WTC11 (cell line): ENCODE results near the gene APOA4.

Experiments used
- FOXK1 ChIP-seq: sonication (generic); formaldehyde crosslinking; IDR thresholded peaks from 2 replicates; pipeline ENCODE4 v1.8.0; 2022; ENCODE audit warnings: mild to moderate bottlenecking, moderate library complexity, missing genetic modification reagents
- MAX ChIP-seq: sonication (generic); formaldehyde crosslinking; IDR thresholded peaks from 2 replicates; pipeline ENCODE4 v1.8.0; 2022; ENCODE audit warnings: mild to moderate bottlenecking, missing genetic modification reagents
- USF1 ChIP-seq: sonication (generic); formaldehyde crosslinking; IDR thresholded peaks from 2 replicates; pipeline ENCODE4 v1.8.0; 2022; ENCODE audit warnings: mild to moderate bottlenecking, missing genetic modification reagents
- ZNF263 ChIP-seq: sonication (generic); formaldehyde crosslinking; IDR thresholded peaks from 2 replicates; pipeline ENCODE4 v1.8.1; 2022; ENCODE audit warnings: low read depth, mild to moderate bottlenecking, moderate library complexity, missing genetic modification reagents
- TF ChIP-seq, protein P1 (sequence below): fragments of 200-600 bp; IDR thresholded peaks from 2 replicates; pipeline ENCODE4 v1.8.0; 2022; ENCODE audit warnings: antibody characterized with exemption
- TF ChIP-seq, protein P2 (sequence below): sonication (generic); formaldehyde crosslinking; IDR thresholded peaks from 2 replicates; pipeline ENCODE4 v1.8.1; 2023; ENCODE audit warnings: mild to moderate bottlenecking, missing genetic modification reagents, moderate library complexity
- TF ChIP-seq, protein P3 (sequence below): sonication (generic); formaldehyde crosslinking; conservative IDR thresholded peaks from 2 replicates; pipeline ENCODE4 v1.8.1; 2023; ENCODE audit warnings: mild to moderate bottlenecking, low read depth, missing genetic modification reagents, moderate library complexity

GRCh38 chr11:116849060-116849459, 26.0 kb upstream of the APOA4 start:
- TF ChIP-seq, protein P1, sequence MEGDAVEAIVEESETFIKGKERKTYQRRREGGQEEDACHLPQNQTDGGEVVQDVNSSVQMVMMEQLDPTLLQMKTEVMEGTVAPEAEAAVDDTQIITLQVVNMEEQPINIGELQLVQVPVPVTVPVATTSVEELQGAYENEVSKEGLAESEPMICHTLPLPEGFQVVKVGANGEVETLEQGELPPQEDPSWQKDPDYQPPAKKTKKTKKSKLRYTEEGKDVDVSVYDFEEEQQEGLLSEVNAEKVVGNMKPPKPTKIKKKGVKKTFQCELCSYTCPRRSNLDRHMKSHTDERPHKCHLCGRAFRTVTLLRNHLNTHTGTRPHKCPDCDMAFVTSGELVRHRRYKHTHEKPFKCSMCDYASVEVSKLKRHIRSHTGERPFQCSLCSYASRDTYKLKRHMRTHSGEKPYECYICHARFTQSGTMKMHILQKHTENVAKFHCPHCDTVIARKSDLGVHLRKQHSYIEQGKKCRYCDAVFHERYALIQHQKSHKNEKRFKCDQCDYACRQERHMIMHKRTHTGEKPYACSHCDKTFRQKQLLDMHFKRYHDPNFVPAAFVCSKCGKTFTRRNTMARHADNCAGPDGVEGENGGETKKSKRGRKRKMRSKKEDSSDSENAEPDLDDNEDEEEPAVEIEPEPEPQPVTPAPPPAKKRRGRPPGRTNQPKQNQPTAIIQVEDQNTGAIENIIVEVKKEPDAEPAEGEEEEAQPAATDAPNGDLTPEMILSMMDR: no peak
- TF ChIP-seq MAX (CRISPR knock-in tag) (no peak), FOXK1 (CRISPR knock-in tag) (no peak), ZNF263 (CRISPR knock-in tag) (no peak), USF1 (CRISPR knock-in tag) (no peak)
- TF ChIP-seq, protein P2, sequence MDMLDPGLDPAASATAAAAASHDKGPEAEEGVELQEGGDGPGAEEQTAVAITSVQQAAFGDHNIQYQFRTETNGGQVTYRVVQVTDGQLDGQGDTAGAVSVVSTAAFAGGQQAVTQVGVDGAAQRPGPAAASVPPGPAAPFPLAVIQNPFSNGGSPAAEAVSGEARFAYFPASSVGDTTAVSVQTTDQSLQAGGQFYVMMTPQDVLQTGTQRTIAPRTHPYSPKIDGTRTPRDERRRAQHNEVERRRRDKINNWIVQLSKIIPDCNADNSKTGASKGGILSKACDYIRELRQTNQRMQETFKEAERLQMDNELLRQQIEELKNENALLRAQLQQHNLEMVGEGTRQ (CRISPR knock-in tag): no peak
- TF ChIP-seq, protein P3, sequence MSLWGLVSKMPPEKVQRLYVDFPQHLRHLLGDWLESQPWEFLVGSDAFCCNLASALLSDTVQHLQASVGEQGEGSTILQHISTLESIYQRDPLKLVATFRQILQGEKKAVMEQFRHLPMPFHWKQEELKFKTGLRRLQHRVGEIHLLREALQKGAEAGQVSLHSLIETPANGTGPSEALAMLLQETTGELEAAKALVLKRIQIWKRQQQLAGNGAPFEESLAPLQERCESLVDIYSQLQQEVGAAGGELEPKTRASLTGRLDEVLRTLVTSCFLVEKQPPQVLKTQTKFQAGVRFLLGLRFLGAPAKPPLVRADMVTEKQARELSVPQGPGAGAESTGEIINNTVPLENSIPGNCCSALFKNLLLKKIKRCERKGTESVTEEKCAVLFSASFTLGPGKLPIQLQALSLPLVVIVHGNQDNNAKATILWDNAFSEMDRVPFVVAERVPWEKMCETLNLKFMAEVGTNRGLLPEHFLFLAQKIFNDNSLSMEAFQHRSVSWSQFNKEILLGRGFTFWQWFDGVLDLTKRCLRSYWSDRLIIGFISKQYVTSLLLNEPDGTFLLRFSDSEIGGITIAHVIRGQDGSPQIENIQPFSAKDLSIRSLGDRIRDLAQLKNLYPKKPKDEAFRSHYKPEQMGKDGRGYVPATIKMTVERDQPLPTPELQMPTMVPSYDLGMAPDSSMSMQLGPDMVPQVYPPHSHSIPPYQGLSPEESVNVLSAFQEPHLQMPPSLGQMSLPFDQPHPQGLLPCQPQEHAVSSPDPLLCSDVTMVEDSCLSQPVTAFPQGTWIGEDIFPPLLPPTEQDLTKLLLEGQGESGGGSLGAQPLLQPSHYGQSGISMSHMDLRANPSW (CRISPR knock-in tag): no peak
